Brain microvascular endothelial cell (primary cell): ENCODE results near the gene TRIM23.

Source experiments
- DNase-seq: peaks from one replicate; pipeline ENCODE4 v3.0.0-alpha.2; 2020
- H3K27ac ChIP-seq: fragments of 250-450 bp; sonication (Bioruptor Pico); 2 replicates; pipeline ENCODE4 v1.5.1; 2020; ENCODE audit warnings: mild to moderate bottlenecking, moderate library complexity
- H3K27me3 ChIP-seq: fragments of 250-450 bp; sonication (Bioruptor Pico); replicated peaks from 2 replicates; pipeline ENCODE4 v1.5.1; 2020; ENCODE audit warnings: mild to moderate bottlenecking
- H3K36me3 ChIP-seq: fragments of 250-450 bp; sonication (Bioruptor Pico); replicated peaks from 2 replicates; pipeline ENCODE4 v1.5.1; 2020; ENCODE audit warnings: mild to moderate bottlenecking
- H3K4me3 ChIP-seq: 2 replicates; pipeline ENCODE4 v1.5.1; 2011; ENCODE audit warnings: low read depth, mild to moderate bottlenecking, control low read depth, low read length, moderate library complexity
- in situ Hi-C: cut with HindIII; loops from 2 replicates; pipeline ENCODE4 v1.10.0; 2017; ENCODE audit warnings: low sequenced_read_pairs, low pct_ligation_motif_present
- TF ChIP-seq, protein P1 (sequence below): IDR thresholded peaks from 2 replicates; pipeline ENCODE4 v1.5.1; 2011; ENCODE audit warnings: low read depth, mild to moderate bottlenecking, moderate library complexity, low read length, control low read depth, inconsistent platforms; ENCODE audit errors: missing control alignments

Gene TRIM23

DNA sequence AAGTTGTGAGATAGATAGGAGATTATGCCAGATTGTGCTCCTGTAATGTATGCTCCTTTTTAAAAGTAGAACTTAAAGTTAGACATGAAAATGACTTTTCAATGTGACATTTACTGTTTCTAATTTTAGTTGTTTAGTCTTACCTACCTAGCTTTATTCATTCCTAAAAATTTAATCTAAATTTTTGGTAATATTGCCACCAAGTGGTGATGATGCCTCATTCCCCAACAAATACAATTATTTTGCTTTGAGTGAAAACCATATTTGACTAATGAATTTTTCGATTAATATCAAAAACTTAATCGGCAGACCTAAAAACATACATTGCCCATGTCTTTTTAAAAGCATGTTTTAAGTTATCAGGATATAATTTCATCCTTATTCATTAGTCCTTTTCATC lies 35.4 kb downstream of the TRIM23 start:
- no peak for DNase-seq
- TF ChIP-seq, protein P1, sequence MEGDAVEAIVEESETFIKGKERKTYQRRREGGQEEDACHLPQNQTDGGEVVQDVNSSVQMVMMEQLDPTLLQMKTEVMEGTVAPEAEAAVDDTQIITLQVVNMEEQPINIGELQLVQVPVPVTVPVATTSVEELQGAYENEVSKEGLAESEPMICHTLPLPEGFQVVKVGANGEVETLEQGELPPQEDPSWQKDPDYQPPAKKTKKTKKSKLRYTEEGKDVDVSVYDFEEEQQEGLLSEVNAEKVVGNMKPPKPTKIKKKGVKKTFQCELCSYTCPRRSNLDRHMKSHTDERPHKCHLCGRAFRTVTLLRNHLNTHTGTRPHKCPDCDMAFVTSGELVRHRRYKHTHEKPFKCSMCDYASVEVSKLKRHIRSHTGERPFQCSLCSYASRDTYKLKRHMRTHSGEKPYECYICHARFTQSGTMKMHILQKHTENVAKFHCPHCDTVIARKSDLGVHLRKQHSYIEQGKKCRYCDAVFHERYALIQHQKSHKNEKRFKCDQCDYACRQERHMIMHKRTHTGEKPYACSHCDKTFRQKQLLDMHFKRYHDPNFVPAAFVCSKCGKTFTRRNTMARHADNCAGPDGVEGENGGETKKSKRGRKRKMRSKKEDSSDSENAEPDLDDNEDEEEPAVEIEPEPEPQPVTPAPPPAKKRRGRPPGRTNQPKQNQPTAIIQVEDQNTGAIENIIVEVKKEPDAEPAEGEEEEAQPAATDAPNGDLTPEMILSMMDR: no peak
- H3K27me3 ChIP-seq: no peaks in the 10 kb centered on the region
- no peak overlapping the region for H3K27ac ChIP-seq
- H3K36me3 ChIP-seq: peaks cover 19% of the 10 kb centered on the region
- no peak overlapping the region for H3K4me3 ChIP-seq
- in situ Hi-C loops: no loop called here

DNA sequence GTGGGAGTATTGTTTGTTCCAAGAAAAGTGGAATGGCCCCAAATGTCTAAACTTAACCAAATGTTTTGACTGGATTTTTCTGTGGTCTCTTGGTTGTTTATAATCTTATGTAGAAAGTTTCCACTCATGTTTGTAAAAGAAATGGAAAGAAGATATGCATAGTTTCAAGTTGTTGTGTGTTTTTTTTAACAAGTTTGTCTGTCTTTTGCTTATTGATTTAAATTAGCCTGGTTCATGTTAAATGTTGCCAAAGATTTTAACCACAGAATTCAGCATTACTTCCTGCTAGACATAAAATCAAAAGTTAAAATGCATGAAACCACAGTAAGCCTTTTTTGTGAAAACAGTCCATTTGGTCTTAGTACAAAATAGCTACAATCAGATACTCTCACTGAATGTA lies 47.0 kb downstream of the TRIM23 start:
- Histone ChIP-seq H3K36me3 (peaks cover 19% of the 10 kb centered on the region), H3K27me3 (no peaks in the 10 kb centered on the region), H3K27ac (no peak overlapping the region), H3K4me3 (no peak overlapping the region)
- TF ChIP-seq, protein P1: no peak
- in situ Hi-C loops: no loop called here
- no peak for DNase-seq

DNA sequence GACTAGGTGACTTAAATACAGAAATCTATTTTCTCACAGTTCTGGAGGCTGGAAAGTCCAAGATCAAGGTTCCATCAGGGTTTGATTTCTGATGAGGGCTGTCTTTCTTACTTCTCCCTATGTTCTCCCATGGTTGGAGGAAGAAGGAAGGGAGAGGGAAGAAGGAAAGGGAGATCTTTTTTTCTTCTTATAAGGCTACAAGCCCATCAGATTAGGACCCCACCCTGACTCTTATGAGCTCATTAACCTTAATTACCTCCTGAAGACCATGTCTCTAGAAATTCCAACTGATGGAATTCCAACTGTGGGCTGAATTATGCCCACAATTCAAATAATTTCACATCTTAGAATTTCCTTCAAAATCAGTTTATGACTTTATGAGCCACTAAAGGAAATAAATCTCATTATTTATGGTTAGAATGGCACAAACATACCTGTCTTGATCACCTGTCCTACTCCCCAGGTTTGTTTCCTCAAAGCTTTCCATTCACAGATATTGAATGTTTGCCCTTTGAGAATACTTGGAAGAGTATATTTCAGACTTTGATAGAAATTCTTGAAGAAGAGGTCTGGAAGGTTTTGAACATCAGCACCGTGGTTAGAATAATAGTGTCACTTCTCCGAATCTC lies 53.4 kb downstream of the TRIM23 start:
- DNase-seq: no peak
- H3K27ac ChIP-seq: no peak overlapping the region
- no peak overlapping the region for H3K4me3 ChIP-seq
- H3K36me3 ChIP-seq: peaks cover 9% of the 10 kb centered on the region
- in situ Hi-C loops: no loop called here
- no peaks in the 10 kb centered on the region for H3K27me3 ChIP-seq
- TF ChIP-seq, protein P1: no peak

DNA sequence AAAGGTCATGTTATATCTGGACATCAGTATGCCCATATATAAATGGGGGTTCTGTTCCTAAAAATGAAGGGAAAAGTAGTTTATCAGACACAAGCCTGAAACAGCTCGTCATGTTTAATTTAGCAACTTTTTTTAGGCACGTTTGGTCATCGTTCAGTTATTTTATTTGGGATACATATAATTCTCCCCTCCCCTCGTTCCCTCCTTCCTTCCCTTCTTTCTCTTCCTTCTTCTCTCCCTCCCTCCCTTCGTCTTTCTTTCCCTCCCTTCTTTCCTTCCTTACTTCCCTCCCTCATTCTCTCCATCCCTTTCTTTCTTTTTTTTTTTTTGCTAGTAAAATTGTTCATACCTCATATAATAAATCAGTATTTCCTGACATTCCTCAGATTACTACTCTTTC lies 57.6 kb downstream of the TRIM23 start:
- no peak overlapping the region for H3K27ac ChIP-seq
- in situ Hi-C loops: no loop called here
- H3K36me3 ChIP-seq: no peaks in the 10 kb centered on the region
- no peak overlapping the region for H3K4me3 ChIP-seq
- TF ChIP-seq, protein P1: no peak
- DNase-seq: no peak
- no peaks in the 10 kb centered on the region for H3K27me3 ChIP-seq

DNA sequence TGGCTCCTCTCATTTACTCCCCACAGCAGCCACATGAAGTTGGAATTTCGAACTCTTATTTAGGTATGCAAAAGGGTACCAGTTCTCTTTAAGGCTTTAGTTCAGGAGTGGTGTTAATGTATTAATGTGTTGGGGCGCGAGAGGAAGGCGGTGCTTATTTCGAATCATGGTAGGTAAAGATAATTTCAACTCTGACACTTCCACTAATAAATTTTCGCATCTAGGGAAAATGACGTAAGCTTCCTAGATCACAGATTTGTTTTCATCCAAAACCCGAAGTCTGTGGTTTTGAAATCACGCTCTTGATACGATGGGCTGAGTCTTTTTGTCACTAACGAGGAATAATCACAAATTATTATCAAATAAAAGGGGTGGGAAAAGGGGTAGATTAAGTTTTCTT lies 60.4 kb downstream of the TRIM23 start:
- TF ChIP-seq, protein P1: no peak
- Histone ChIP-seq H3K4me3 (peak overlapping the region; percentile 94), H3K36me3 (no peaks in the 10 kb centered on the region), H3K27me3 (no peaks in the 10 kb centered on the region), H3K27ac (peak overlapping the region; percentile 80)
- no peak for DNase-seq
- in situ Hi-C loops: no loop called here
